Skeletal muscle tissue (tissue), 4 donors: ENCODE data around the gene NRXN2. TPM values are rescaled to one million over a fixed set of nuclear protein-coding genes. Genes with fewer than 3 reads are reported as not detected.
A peak's percentile ranks its signal among the peaks of the same experiment; 100 is the strongest.

Source experiments
- H3K27ac ChIP-seq: one replicate; pipeline ENCODE4 v1.7.0; 2013; ENCODE audit warnings: mild to moderate bottlenecking, low read depth, low read length, inconsistent platforms
- H3K27me3 ChIP-seq, 3 donors: one replicate each; pipeline ENCODE4 v1.7.0; 2013; ENCODE audit warnings: low read length in 3 of 3; ENCODE audit not compliant: control insufficient read depth in 3 of 3, insufficient read depth in 3 of 3
- H3K36me3 ChIP-seq, 3 donors: one replicate each; pipeline ENCODE4 v1.7.0; 2013; ENCODE audit warnings: low read length in 3 of 3; ENCODE audit not compliant: control insufficient read depth in 3 of 3, insufficient read depth in 3 of 3
- H3K4me1 ChIP-seq, 3 donors: one replicate each; pipeline ENCODE4 v1.7.0; 2013; ENCODE audit warnings: low read length in 3 of 3, mild to moderate bottlenecking in 3 of 3; ENCODE audit not compliant: control insufficient read depth in 3 of 3, insufficient read depth in 3 of 3
- H3K4me3 ChIP-seq, 3 donors: one replicate each; pipeline ENCODE4 v1.7.0; 2013; ENCODE audit warnings: low read length in 3 of 3
- H3K9ac ChIP-seq, 3 donors: one replicate each; pipeline ENCODE4 v1.7.0; 2013; ENCODE audit warnings: low read length in 3 of 3, mild to moderate bottlenecking in 3 of 3, moderate library complexity in 2 of 3, low read depth in 1 of 3
- H3K9me3 ChIP-seq, 3 donors: one replicate each; pipeline ENCODE4 v1.7.0; 2013; ENCODE audit warnings: low read length in 3 of 3; ENCODE audit not compliant: control insufficient read depth in 3 of 3
- total RNA-seq: library from RNA; depleted of rRNA; stranded (reverse); fragments of >200 nt; gene quantifications from one replicate; pipeline ENCODE4 v1.2.3, GENCODE V29; 2014
- donor health status: Osteomylitis.

Gene NRXN2
- total RNA-seq, 1 donor from 2014 or later, result 9.4 TPM

- Histone ChIP-seq H3K9me3 (no peaks in the 10 kb centered on the region), H3K4me1 (peaks cover 6 to 20% (median 17%) of the 10 kb centered on the region in 3 donors), H3K4me3 (no peak overlapping the region), H3K27me3 (no peaks in the 10 kb centered on the region), H3K36me3 (no peaks in the 10 kb centered on the region), H3K9ac (no peak overlapping the region), H3K27ac (no peak overlapping the region)
Observed at GRCh38 chr11:64616817-64617216, 106.2 kb downstream of the NRXN2 start.

DNA sequence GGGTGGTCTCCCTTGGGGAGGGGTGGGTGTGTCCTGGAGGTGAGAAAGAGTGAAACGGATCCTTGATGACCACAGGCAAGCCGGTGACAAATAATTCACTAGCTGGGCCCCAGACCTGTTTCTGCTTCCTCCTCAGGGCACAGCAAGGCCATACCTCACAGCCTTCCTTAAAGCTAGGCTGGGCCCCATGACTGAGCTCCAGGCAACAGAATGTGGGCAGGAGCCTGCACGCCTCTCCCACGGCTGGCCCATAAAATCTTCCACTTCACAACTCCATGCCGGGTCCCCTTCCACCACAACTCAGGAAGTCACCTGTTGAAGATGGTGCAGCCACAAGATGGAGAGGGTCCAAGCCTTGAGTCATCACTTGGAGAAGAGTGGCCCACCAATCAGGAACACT, 108.1 kb downstream of the NRXN2 start:
- H3K4me1 ChIP-seq, result peaks cover 0 to 8% (median 1%) of the 10 kb centered on the region in 3 donors
- H3K9me3 ChIP-seq, result no peaks in the 10 kb centered on the region
- H3K36me3 ChIP-seq, result no peaks in the 10 kb centered on the region
- H3K4me3 ChIP-seq, result no peak overlapping the region
- no peak overlapping the region for H3K9ac ChIP-seq
- H3K27ac ChIP-seq, result no peak overlapping the region
- H3K27me3 ChIP-seq, result no peaks in the 10 kb centered on the region

DNA sequence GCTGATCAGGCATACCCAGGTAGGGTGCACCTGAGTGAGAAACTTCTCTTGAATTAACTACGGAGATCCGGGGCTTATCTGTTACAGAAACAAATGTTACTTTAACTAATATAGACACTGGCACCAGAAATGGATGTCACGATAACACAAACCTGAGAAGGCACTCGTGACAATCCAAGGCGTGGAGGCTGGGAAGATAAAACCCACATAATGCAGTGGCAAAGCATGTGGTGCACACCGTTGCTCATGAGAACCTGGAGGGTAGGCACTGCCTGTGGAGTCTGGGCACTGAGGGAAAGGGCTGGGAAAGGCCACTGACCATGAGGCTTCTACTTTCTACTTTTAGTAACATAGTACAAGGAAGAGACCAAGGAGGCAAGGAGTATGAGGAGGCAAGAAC, 109.3 kb downstream of the NRXN2 start:
- H3K36me3 ChIP-seq, result no peaks in the 10 kb centered on the region
- peaks cover 0 to 3% (median 2%) of the 10 kb centered on the region in 3 donors for H3K27me3 ChIP-seq
- H3K9ac ChIP-seq, result no peak overlapping the region
- peaks cover 0 to under 1% (median 0%) of the 10 kb centered on the region in 3 donors for H3K4me1 ChIP-seq
- no peaks in the 10 kb centered on the region for H3K9me3 ChIP-seq
- H3K4me3 ChIP-seq, result no peak overlapping the region
- no peak overlapping the region for H3K27ac ChIP-seq

DNA sequence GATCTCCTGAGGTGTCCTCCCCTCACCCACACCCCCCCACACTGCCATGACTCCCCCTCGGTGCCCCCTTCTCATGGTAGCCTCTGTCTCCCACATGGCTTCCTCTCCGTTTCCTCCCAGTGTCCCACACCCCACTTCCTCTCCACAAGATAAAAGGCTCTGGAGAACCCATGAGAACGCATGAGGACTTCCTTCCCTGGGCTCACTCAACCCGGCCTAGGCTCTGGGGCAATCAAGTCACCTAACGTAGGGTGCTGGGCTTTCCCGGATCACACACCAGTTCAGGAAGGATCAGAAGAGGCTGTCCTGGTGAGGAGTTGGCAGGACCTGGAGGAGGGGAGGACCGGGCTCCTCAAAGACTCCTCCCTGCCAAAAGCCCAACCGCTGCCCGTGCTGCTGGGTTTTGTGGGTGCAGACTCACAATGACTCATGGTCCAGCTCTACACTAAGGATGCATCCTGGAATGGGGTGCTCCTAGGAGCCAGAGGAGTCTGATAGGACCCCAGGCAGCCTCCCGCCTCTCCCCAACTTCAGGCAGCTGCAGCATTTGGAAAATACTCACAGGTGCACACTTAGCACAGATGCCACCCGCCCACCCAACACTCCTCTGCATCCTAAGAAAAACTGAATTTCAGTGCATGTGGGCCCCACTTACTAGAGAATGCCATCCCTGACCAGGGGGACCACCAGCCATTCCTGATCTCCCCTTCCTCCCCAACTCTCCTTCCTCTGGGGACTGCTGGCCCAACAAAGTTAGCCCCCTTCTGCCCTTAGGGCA, 110.9 kb downstream of the NRXN2 start:
- Histone ChIP-seq H3K4me1 (peaks cover 0 to 2% (median 2%) of the 10 kb centered on the region in 3 donors), H3K27ac (no peak overlapping the region), H3K4me3 (no peak overlapping the region), H3K9me3 (no peaks in the 10 kb centered on the region), H3K27me3 (peaks cover 0 to 5% (median 4%) of the 10 kb centered on the region in 3 donors), H3K36me3 (no peaks in the 10 kb centered on the region), H3K9ac (no peak overlapping the region)

- Histone ChIP-seq H3K4me3 (no peak overlapping the region), H3K9me3 (no peaks in the 10 kb centered on the region), H3K9ac (no peak overlapping the region), H3K27me3 (peaks cover 0 to 5% (median 4%) of the 10 kb centered on the region in 3 donors), H3K27ac (no peak overlapping the region), H3K4me1 (peaks cover 0 to 2% (median 2%) of the 10 kb centered on the region in 3 donors), H3K36me3 (no peaks in the 10 kb centered on the region)
Observed at GRCh38 chr11:64611176-64611575, 111.8 kb downstream of the NRXN2 start.

GRCh38 chr11:64610596-64610995, 112.4 kb downstream of the NRXN2 start:
- H3K27ac ChIP-seq, result no peak overlapping the region
- no peak overlapping the region for H3K9ac ChIP-seq
- H3K27me3 ChIP-seq, result peaks cover 0 to 5% (median 4%) of the 10 kb centered on the region in 3 donors
- H3K4me1 ChIP-seq, result peaks cover 0 to 2% (median 2%) of the 10 kb centered on the region in 3 donors
- H3K36me3 ChIP-seq, result no peaks in the 10 kb centered on the region
- no peak overlapping the region for H3K4me3 ChIP-seq
- no peaks in the 10 kb centered on the region for H3K9me3 ChIP-seq

- no peak overlapping the region for H3K4me3 ChIP-seq
- H3K4me1 ChIP-seq, result peaks cover 0 to 2% (median 2%) of the 10 kb centered on the region in 3 donors
- H3K9me3 ChIP-seq, result no peaks in the 10 kb centered on the region
- peaks cover 0 to 5% (median 4%) of the 10 kb centered on the region in 3 donors for H3K27me3 ChIP-seq
- no peak overlapping the region for H3K27ac ChIP-seq
- H3K36me3 ChIP-seq, result no peaks in the 10 kb centered on the region
- H3K9ac ChIP-seq, result no peak overlapping the region
Observed at GRCh38 chr11:64609436-64610047, 113.5 kb downstream of the NRXN2 start.

- Histone ChIP-seq H3K27me3 (peaks cover 0 to 9% (median 8%) of the 10 kb centered on the region in 3 donors), H3K4me3 (no peak overlapping the region), H3K9me3 (no peaks in the 10 kb centered on the region), H3K9ac (no peak overlapping the region), H3K27ac (no peak overlapping the region), H3K36me3 (no peaks in the 10 kb centered on the region), H3K4me1 (peaks cover 0 to 2% (median 2%) of the 10 kb centered on the region in 3 donors)
Observed at GRCh38 chr11:64608636-64609035, 114.4 kb downstream of the NRXN2 start.

GRCh38 chr11:64608046-64608445, 115.0 kb downstream of the NRXN2 start:
- Histone ChIP-seq H3K4me3 (no peak overlapping the region), H3K27ac (no peak overlapping the region), H3K27me3 (peaks cover 0 to 9% (median 8%) of the 10 kb centered on the region in 3 donors), H3K4me1 (peaks cover 0 to 2% (median 2%) of the 10 kb centered on the region in 3 donors), H3K36me3 (no peaks in the 10 kb centered on the region), H3K9me3 (no peaks in the 10 kb centered on the region), H3K9ac (peak overlapping the region in 2 of 3 donors; percentile 38 to 50)

GRCh38 chr11:64607381-64607985, 115.5 kb downstream of the NRXN2 start:
- Histone ChIP-seq H3K27ac (no peak overlapping the region), H3K9me3 (no peaks in the 10 kb centered on the region), H3K27me3 (peaks cover 0 to 9% (median 8%) of the 10 kb centered on the region in 3 donors), H3K4me3 (no peak overlapping the region), H3K4me1 (peaks cover 0 to 2% (median 2%) of the 10 kb centered on the region in 3 donors), H3K9ac (no peak overlapping the region), H3K36me3 (no peaks in the 10 kb centered on the region)
